Karpas-422 (cell line): ENCODE measurements around the gene GULP1. TPM values are rescaled to one million over a fixed set of nuclear protein-coding genes. Genes with fewer than 3 reads are reported as not detected.
"Not testable (repeated sequence)": the region's sequence is repeated elsewhere in the genome, so short reads cannot be mapped to it uniquely, and the experiment has no call there.

Experiments
- DNase-seq: peaks from one replicate; pipeline ENCODE4 v3.0.0-alpha.2; 2015
- H2AFZ ChIP-seq: fragments of 200-600 bp; sonication (generic); 2 replicates; pipeline ENCODE4 v1.6.1; 2014; ENCODE audit warnings: antibody characterized with exemption, low read length, mixed read lengths
- H3K27ac ChIP-seq: fragments of 200-600 bp; sonication (generic); 2 replicates; pipeline ENCODE4 v1.5.1; 2014; ENCODE audit warnings: mild to moderate bottlenecking, low read length, moderate library complexity
- H3K27me3 ChIP-seq: fragments of 200-600 bp; sonication (generic); 2 replicates; pipeline ENCODE4 v1.6.1; 2014; ENCODE audit warnings: low read length, mixed read lengths
- H3K36me3 ChIP-seq: fragments of 200-600 bp; sonication (generic); 2 replicates; pipeline ENCODE4 v1.6.1; 2014; ENCODE audit warnings: low read length, mixed read lengths; ENCODE audit not compliant: insufficient read depth
- H3K4me1 ChIP-seq: fragments of 200-600 bp; sonication (generic); 2 replicates; pipeline ENCODE4 v1.6.1; 2014; ENCODE audit warnings: mild to moderate bottlenecking, low read length, mixed read lengths
- H3K4me2 ChIP-seq: fragments of 200-600 bp; sonication (generic); 2 replicates; pipeline ENCODE4 v1.6.1; 2014; ENCODE audit warnings: low read length, low read depth, mild to moderate bottlenecking; ENCODE audit not compliant: poor library complexity, severe bottlenecking
- H3K4me3 ChIP-seq: fragments of 200-600 bp; sonication (generic); 2 replicates; pipeline ENCODE4 v1.5.1; 2014; ENCODE audit warnings: mild to moderate bottlenecking, antibody characterized with exemption, low read length, mixed read lengths
- H3K79me2 ChIP-seq: fragments of 200-600 bp; sonication (generic); 2 replicates; pipeline ENCODE4 v1.6.1; 2014; ENCODE audit warnings: mild to moderate bottlenecking, low read length, mixed read lengths
- H3K9ac ChIP-seq: fragments of 200-600 bp; sonication (generic); 2 replicates; pipeline ENCODE4 v1.6.0; 2014; ENCODE audit warnings: low read length
- H3K9me2 ChIP-seq: fragments of 200-600 bp; sonication (generic), shearing (Covaris generic); replicated peaks from 2 replicates; pipeline ENCODE4 v1.6.0; 2014; ENCODE audit warnings: mild to moderate bottlenecking, low read length, moderate library complexity; ENCODE audit not compliant: insufficient read depth
- H3K9me3 ChIP-seq: fragments of 300-700, 200-600 bp; sonication (generic); 2 replicates; pipeline ENCODE4 v1.6.1; 2014; ENCODE audit warnings: low read length, mixed read lengths
- H4K20me1 ChIP-seq: fragments of 200-600 bp; sonication (generic); 2 replicates; pipeline ENCODE4 v1.6.1; 2014; ENCODE audit warnings: mild to moderate bottlenecking, antibody characterized with exemption, low read length, low read depth; ENCODE audit not compliant: insufficient read depth
- total RNA-seq: library from RNA; depleted of rRNA; stranded (reverse); fragments of >200 nt; shearing (Covaris generic); gene quantifications from 2 replicates; pipeline ENCODE4 v1.2.3, GENCODE V29; 2014; ENCODE audit warnings: low replicate concordance

GULP1 gene
- total RNA-seq, 1 experiment from 2014 or later = 0.41 TPM

DNA sequence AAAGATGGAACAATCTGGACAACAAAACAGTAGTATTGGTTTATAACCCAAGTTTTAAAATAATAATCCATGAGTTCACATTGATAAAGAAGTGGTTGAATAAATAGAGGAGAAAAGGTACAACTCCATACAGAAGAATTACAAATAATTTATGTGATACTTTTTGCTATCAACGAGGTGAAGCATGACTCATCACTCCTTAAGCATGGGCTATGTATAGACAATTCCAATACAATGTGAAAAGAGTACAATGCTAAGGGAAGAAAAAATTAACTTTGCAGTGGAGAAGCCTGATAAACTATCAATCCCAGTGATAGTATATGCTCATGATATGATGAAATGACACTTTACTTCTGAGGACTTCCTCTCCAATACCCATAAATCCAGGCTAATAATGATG, 312.9 kb downstream of the GULP1 start:
- Histone ChIP-seq H3K36me3 (no peaks in the 10 kb centered on the region), H3K27me3 (no peaks in the 10 kb centered on the region), H3K4me1 (no peaks in the 10 kb centered on the region), H3K4me2 (no peak overlapping the region), H3K4me3 (no peak overlapping the region), H3K79me2 (no peaks in the 10 kb centered on the region), H3K9me3 (peaks cover 4% of the 10 kb centered on the region), H3K9ac (no peak overlapping the region), H3K9me2 (no peaks in the 10 kb centered on the region), H4K20me1 (no peaks in the 10 kb centered on the region), H2AFZ (no peak overlapping the region), H3K27ac (no peak overlapping the region)
- no peak for DNase-seq

DNA sequence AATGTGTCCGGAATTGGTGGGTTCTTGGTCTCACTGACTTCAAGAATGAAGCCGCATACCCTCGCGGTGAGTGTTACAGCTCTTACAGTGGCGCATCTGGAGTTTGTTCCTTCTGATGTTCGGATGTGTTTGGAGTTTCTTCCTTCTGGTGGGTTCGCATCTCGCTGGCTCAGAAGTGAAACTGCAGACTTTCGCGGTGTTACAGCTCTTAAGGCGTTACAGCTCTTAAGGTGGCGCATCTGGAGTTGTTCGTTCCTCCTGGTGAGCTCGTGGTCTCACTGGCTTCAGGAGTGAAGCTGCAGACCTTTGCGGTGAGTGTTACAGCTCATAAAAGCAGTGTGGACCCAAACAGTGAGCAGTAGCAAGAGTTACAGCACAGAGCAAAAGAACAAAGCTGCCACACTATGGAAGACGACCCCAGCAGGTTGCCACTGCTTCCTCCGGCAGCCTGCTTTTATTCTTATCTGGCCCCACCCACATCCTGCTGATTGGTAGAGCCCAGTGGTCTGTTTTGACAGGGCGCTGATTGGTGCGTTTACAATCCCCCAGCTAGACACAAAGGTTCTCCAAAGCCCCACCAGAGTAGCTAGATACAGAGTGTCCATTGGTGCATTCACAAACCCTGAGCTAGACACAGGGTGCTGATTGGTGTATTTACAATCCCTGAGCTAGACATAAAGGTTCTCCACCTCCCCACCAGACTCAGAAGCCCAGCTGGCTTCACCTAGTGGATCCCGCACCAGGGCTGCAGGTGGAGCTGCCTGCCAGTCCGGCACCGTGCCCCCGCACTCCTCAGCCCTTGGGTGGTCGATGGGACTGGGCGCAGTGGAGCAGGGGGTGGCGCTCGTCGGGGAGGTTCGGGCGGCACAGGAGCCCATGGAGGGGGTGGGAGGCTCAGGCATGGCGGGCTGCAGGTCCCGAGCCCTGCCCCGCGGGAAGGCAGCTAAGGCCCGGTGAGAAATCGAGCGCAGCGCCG, 314.2 kb downstream of the GULP1 start:
- H4K20me1 ChIP-seq, H3K36me3 ChIP-seq, DNase-seq, H2AFZ ChIP-seq, H3K4me3 ChIP-seq, H3K79me2 ChIP-seq, H3K9me3 ChIP-seq, H3K4me2 ChIP-seq, H3K27me3 ChIP-seq, H3K9me2 ChIP-seq, H3K27ac ChIP-seq, H3K9ac ChIP-seq, H3K4me1 ChIP-seq: not testable (repeated sequence)

DNA sequence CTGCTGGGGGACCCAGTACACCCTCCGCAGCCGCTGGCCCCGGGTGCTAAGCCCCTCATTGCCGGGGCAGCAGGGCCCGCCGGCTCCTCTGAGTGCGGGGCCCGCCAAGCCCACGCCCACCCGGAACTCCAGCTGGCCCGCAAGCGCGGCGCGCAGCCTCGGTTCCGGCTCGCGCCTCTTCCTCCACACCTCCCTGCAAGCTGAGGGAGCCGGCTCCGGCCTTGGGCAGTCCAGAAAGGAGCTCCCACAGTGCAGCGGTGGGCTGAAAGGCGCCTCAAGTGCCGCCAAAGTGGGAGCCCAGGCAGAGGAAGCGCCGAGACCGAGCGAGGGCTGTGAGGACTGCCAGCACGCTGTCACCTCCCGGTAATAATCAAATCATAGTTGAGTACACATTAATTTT, 314.9 kb downstream of the GULP1 start:
- H3K4me1 ChIP-seq, H3K27ac ChIP-seq, H3K9me2 ChIP-seq, H3K9ac ChIP-seq, H3K9me3 ChIP-seq, H3K4me3 ChIP-seq, H3K27me3 ChIP-seq, H2AFZ ChIP-seq, H3K79me2 ChIP-seq, H3K4me2 ChIP-seq, DNase-seq, H3K36me3 ChIP-seq, H4K20me1 ChIP-seq: not testable (repeated sequence)

DNA sequence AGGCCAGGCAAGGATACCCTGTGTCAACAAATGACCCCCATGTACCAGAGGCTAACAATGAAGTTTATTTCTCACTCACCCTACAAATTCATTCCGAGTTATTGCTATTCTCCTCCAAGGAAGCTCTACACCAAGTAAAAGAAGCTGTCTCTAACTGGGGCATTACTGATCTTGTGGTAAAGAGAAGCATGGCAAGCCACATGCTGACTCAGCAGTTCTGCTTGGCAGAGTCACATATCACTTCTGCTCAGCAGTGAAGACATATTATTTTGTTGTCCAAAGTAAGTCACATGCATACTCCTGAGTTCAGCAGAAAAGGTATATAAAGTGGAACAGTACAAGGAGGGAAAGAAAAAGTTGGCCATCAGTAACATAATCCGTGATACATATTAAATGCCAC, 315.8 kb downstream of the GULP1 start:
- Histone ChIP-seq H3K79me2 (no peaks in the 10 kb centered on the region), H3K4me1 (no peaks in the 10 kb centered on the region), H3K9ac (no peak overlapping the region), H3K27ac (no peak overlapping the region), H3K9me3 (no peaks in the 10 kb centered on the region; the same call in 1 of the 2 replicates), H3K36me3 (no peaks in the 10 kb centered on the region), H3K27me3 (no peaks in the 10 kb centered on the region), H3K4me2 (no peak overlapping the region), H2AFZ (no peak overlapping the region), H3K4me3 (no peak overlapping the region), H4K20me1 (no peaks in the 10 kb centered on the region), H3K9me2 (no peaks in the 10 kb centered on the region)
- DNase-seq = no peak

DNA sequence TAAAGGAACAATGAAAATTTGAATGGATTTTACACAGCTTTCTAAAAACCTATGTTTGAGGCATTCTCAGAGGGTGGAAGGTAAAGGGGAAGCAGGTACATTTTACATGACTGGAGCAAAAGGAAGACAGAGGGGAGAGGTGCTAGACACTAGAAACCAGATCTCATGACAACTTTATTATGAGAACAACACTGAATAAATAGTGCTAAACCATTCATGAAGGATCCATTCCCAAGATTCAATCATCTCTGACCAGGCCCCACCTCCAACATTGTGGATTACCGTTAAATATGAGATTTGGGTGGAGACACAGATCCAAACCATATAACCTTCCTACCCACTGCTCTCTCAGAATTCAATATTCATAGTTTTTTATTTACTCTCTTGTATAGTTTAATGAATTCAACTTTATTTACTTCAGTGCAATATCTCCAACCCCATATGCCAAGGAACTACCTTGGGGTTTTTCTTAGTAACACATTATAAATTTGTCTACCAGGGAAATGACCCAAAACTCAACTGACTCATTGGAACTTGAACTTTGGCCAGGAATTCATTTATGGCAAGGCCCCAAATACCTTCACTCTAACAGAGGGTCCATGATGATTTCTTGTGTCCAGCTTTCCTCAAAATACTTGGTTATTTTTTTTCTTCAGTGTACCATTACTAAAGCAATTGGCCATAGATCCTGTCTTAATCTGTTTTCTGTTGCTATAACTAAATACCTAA, 317.8 kb downstream of the GULP1 start:
- no peak overlapping the region for H3K4me2 ChIP-seq
- H3K36me3 ChIP-seq = no peaks in the 10 kb centered on the region
- H2AFZ ChIP-seq = no peak overlapping the region
- H3K27me3 ChIP-seq = no peaks in the 10 kb centered on the region
- no peaks in the 10 kb centered on the region for H4K20me1 ChIP-seq
- no peaks in the 10 kb centered on the region for H3K79me2 ChIP-seq
- H3K9ac ChIP-seq = no peak overlapping the region
- no peaks in the 10 kb centered on the region; the same call in 1 of the 2 replicates for H3K9me3 ChIP-seq
- H3K4me1 ChIP-seq = no peaks in the 10 kb centered on the region
- H3K4me3 ChIP-seq = no peak overlapping the region
- no peaks in the 10 kb centered on the region for H3K9me2 ChIP-seq
- DNase-seq = no peak
- no peak overlapping the region for H3K27ac ChIP-seq

DNA sequence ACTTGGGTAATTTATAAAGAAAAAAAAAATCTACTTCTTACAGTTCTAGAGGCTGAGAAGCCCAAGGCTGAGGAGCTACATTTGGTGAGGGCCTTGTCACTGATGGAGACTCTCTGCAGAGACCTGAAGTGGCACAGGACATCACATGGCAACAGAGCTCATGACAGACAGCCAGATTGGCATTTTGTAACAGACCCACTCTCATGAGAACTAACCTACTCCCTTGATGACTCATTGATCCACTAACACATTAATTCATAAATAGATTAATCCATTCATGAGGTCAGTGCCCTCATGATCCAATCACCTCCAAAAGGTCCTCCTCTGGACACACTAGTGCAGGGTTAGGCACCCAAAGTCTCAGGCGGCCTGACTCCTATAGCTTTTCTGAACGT, 318.4 kb downstream of the GULP1 start:
- DNase-seq = no peak
- no peaks in the 10 kb centered on the region for H3K79me2 ChIP-seq
- H4K20me1 ChIP-seq = no peaks in the 10 kb centered on the region
- no peaks in the 10 kb centered on the region for H3K27me3 ChIP-seq
- no peaks in the 10 kb centered on the region; the same call in 1 of the 2 replicates for H3K9me3 ChIP-seq
- H3K9ac ChIP-seq = no peak overlapping the region
- no peak overlapping the region for H2AFZ ChIP-seq
- H3K9me2 ChIP-seq = no peaks in the 10 kb centered on the region
- H3K27ac ChIP-seq = no peak overlapping the region
- H3K4me1 ChIP-seq = no peaks in the 10 kb centered on the region
- H3K4me3 ChIP-seq = no peak overlapping the region
- H3K36me3 ChIP-seq = no peaks in the 10 kb centered on the region
- H3K4me2 ChIP-seq = no peak overlapping the region

DNA sequence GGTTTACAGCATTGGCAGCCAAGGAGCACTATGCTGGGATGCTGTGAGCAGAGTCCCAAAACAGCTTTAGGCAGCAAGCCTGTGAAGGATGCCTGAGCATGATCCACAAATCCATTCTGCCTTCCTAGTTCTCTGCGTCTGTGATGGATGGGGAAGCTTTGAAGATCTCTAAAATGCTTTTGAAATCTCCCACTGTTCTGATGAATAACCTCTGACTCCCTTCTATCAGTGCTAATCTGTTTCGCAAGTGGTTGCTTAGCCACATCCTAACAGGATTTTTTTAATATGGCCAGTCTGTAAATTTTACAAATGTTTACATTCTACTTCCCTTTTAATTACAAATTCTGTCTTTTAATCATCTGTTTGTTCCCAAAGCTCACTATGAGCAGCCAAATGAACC, 319.2 kb downstream of the GULP1 start:
- no peaks in the 10 kb centered on the region for H3K4me1 ChIP-seq
- no peaks in the 10 kb centered on the region for H3K27me3 ChIP-seq
- no peaks in the 10 kb centered on the region for H3K79me2 ChIP-seq
- H3K9me3 ChIP-seq = no peaks in the 10 kb centered on the region; the same call in 1 of the 2 replicates
- no peaks in the 10 kb centered on the region for H3K36me3 ChIP-seq
- H3K4me3 ChIP-seq = no peak overlapping the region
- H3K9ac ChIP-seq = no peak overlapping the region
- H3K4me2 ChIP-seq = no peak overlapping the region
- H3K27ac ChIP-seq = no peak overlapping the region
- H3K9me2 ChIP-seq = no peaks in the 10 kb centered on the region
- no peaks in the 10 kb centered on the region for H4K20me1 ChIP-seq
- no peak for DNase-seq
- no peak overlapping the region for H2AFZ ChIP-seq

DNA sequence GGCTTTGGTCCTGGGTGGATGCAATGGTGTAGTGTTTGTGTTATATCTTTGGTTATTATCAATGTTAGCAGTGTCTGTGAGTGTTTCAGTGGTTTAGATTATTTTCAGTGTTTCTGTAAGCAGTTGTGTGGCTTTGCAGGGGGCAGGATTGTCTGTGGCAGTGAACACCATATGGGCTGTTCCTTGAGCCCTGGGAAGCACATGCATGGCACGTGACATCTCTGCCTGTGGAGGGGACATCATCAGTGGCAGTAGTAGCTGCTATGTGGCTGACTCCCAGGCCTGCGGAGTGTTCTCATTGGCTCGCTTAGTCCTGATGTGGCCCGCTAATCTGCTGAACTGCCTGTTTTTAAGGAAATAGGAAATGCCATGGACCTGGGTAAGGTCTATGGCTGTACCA, 327.5 kb downstream of the GULP1 start:
- Histone ChIP-seq H3K9ac (no peak overlapping the region), H3K27ac (no peak overlapping the region), H3K4me3 (no peak overlapping the region), H3K9me2 (no peaks in the 10 kb centered on the region), H3K79me2 (no peaks in the 10 kb centered on the region), H2AFZ (no peak overlapping the region), H3K36me3 (no peaks in the 10 kb centered on the region), H3K27me3 (no peaks in the 10 kb centered on the region), H4K20me1 (no peaks in the 10 kb centered on the region), H3K9me3 (peaks cover 22% of the 10 kb centered on the region), H3K4me2 (no peak overlapping the region), H3K4me1 (no peaks in the 10 kb centered on the region)
- DNase-seq = no peak
